Small intestine (tissue), 7 donors: ENCODE results near the gene NPFFR2. TPM values are rescaled to one million over a fixed set of nuclear protein-coding genes. Genes with fewer than 3 reads are reported as not detected.
"Not testable (repeated sequence)": the region's sequence is repeated elsewhere in the genome, so short reads cannot be mapped to it uniquely, and the experiment has no call there.

Experiments used
- DNase-seq, 2 donors: peaks; one replicate each; pipeline versions ENCODE4 v3.0.0 to v3.0.0-alpha.2; 2013
- FAIRE-seq: peaks from 2 replicates; lab custom pipeline; 2012; peaks lifted over from hg19 to GRCh38; lab: Jason Lieb, UNC
- H3K27ac ChIP-seq, 3 donors: one replicate each; pipeline ENCODE4 v1.5.1; 2013; ENCODE audit warnings: low read length in 2 of 3, mild to moderate bottlenecking in 2 of 3, control low read depth in 1 of 3, inconsistent platforms in 1 of 3, low read depth in 1 of 3, moderate library complexity in 1 of 3
- H3K27me3 ChIP-seq, 3 donors: one replicate each; pipeline ENCODE4 v1.6.1; 2013; ENCODE audit warnings: low read length in 3 of 3, inconsistent platforms in 1 of 3; ENCODE audit not compliant: control insufficient read depth in 3 of 3, insufficient read depth in 3 of 3
- H3K36me3 ChIP-seq, 3 donors: one replicate each; pipeline ENCODE4 v1.6.1; 2013; ENCODE audit warnings: low read length in 3 of 3, inconsistent platforms in 1 of 3, low read depth in 1 of 3, mild to moderate bottlenecking in 1 of 3, moderate library complexity in 1 of 3; ENCODE audit not compliant: control insufficient read depth in 3 of 3, insufficient read depth in 2 of 3
- H3K4me1 ChIP-seq, 3 donors: one replicate each; pipeline ENCODE4 v1.6.1; 2013; ENCODE audit warnings: low read length in 2 of 3, inconsistent platforms in 1 of 3, low read depth in 1 of 3, mild to moderate bottlenecking in 1 of 3, moderate library complexity in 1 of 3; ENCODE audit not compliant: control insufficient read depth in 3 of 3, insufficient read depth in 2 of 3
- H3K4me3 ChIP-seq, 3 donors: one replicate each; pipeline ENCODE4 v1.5.1; 2013; ENCODE audit warnings: low read length in 3 of 3, control low read depth in 1 of 3, inconsistent platforms in 1 of 3, low read depth in 1 of 3, mild to moderate bottlenecking in 1 of 3, moderate library complexity in 1 of 3
- H3K9me3 ChIP-seq, 2 donors: one replicate each; pipeline ENCODE4 v1.6.1; 2013; ENCODE audit warnings: low read depth in 1 of 2, low read length in 1 of 2; ENCODE audit not compliant: control insufficient read depth in 2 of 2, insufficient read depth in 1 of 2
- WGBS, 3 donors: extraction: QIAGEN DNeasy Blood & Tissue Kit; methylation state at CpG; one replicate each; pipeline ENCODE4 v1.1.7; 2013; 5-methylcytosine and 5-hydroxymethylcytosine counted together
- polyA plus RNA-seq, 4 donors: library from polyadenylated mRNA; stranded (reverse) in 3 of 4; unstranded in 1 of 4; fragments of 200-250 nt in 3 of 4; fragments of 120-200 nt in 1 of 4; gene quantifications; one replicate each; pipeline versions ENCODE4 v1.2.1 to v1.2.3, GENCODE V29; 2013
- donor health status: healthy with polysubstance abuse.
- donor health status: control.
- donor health status: control.
- donor health status: Bipolar disorder and iron deficiency.
- donor health status: healthy.

NPFFR2 gene
- polyA plus RNA-seq, 4 donors: 0.04 TPM; not detected in 3

DNA sequence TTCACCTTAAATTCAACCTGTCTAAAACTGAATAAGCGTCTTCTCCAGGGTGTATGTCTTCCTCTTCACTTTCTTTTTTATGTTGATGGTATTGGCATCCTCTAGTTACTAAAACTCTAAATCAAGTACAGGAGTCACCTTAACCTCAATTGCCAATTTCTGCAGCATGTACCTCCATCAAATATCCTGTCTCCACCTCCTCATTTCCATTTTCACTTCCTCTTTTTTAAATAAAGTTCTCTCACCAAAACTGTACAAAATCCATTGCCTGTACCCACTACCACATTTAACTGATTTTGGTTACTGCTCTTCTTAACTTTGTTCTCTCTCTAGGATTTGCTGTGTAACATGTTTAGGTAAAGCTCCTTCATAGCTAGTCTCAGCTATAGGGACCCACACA, 9.2 kb upstream of the NPFFR2 start:
- H3K4me3 ChIP-seq: no peak overlapping the region
- H3K36me3 ChIP-seq: no peaks in the 10 kb centered on the region
- no peak overlapping the region for H3K27ac ChIP-seq
- FAIRE-seq (no peak), DNase-seq (no peak)
- H3K9me3 ChIP-seq: no peaks in the 10 kb centered on the region
- no peaks in the 10 kb centered on the region for H3K27me3 ChIP-seq
- 81 to 85% (median 83%) methylated on average over 1 of the region's 1 CpG for WGBS, 3 donors
- no peaks in the 10 kb centered on the region for H3K4me1 ChIP-seq

DNA sequence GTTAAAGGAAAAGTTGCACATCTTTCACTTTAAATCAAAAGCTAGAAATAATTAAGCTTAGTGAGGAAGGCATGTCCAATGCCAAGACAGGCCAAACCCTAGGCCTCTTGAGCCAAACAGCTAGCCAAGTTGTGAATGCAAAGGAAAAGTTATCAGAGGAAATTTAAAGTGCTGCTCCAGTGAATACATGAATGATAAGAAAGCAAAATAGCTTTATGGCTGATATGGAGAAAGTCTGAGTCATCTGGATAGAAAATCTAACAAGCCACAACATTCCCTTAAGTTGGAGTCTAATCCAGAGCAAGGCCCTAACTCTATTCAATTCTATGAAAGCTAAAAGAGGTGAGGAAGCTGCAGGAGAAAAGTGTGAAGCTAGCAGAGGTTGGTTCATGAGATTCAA, 23.8 kb downstream of the NPFFR2 start:
- H3K4me1 ChIP-seq: no peaks in the 10 kb centered on the region
- FAIRE-seq: no peak

DNA sequence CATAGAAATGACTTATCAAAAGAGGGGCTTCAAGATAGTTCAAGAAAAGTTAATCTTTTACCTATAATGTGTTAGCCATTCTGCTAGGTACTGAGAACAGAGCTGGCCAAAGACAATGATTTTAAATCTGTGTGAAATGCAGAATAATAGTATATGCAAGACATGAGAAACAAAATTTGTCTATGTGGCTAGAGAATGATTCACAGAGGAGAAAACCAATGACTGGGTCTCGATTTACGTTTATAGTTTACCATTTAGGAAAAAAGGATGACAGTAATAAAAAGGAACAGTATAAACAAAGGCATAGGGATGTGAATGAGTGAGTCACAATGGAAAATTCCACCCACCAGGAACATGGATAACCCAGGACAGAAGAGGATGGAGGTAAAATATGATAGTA, 31.9 kb downstream of the NPFFR2 start:
- no peak for FAIRE-seq

More for the DNA sequence above, 23.8 kb downstream of the NPFFR2 start:
- no peak for DNase-seq
- Histone ChIP-seq H3K36me3 (no peaks in the 10 kb centered on the region), H3K27ac (no peak overlapping the region), H3K4me3 (no peak overlapping the region), H3K27me3 (no peaks in the 10 kb centered on the region), H3K9me3 (no peaks in the 10 kb centered on the region)

DNA sequence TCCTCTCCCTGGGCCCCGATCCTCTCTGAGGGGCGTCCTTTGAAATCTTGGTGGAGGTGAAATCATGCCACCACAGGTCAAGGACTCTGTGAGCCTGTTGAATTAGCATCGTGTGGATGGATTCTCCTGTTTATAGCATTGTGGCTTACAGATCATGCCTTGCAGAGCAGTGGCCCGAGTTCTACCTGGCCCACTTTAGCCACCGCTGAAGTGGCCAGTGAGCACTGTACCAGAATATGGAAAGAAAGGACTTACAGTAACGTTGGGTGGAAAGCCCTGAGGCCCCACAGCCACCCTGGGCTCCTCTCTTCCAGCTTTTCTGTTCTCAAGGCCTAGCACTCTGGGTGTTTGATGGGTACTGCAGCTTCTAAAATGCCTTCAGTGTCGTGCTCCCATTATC, 35.3 kb downstream of the NPFFR2 start:
- Histone ChIP-seq H3K4me1 (no peaks in the 10 kb centered on the region), H3K36me3 (no peaks in the 10 kb centered on the region), H3K27me3 (peaks cover 0 to 2% (median 0%) of the 10 kb centered on the region in 3 donors), H3K4me3 (no peak overlapping the region), H3K9me3 (no peaks in the 10 kb centered on the region), H3K27ac (no peak overlapping the region)
- FAIRE-seq (no peak), DNase-seq (no peak)
- 67 to 72% (median 72%) methylated on average over 7 of the region's 7 CpGs for WGBS, 3 donors

More for the DNA sequence above, 31.9 kb downstream of the NPFFR2 start:
- Histone ChIP-seq H3K4me3 (no peak overlapping the region), H3K4me1 (no peaks in the 10 kb centered on the region), H3K36me3 (no peaks in the 10 kb centered on the region), H3K27ac (no peak overlapping the region), H3K9me3 (no peaks in the 10 kb centered on the region), H3K27me3 (peaks cover 0 to 2% (median 0%) of the 10 kb centered on the region in 3 donors)
- whole genome bisulfite sequencing, 3 donors: 69 to 77% (median 75%) methylated on average over 2 of the region's 2 CpGs
- no peak for DNase-seq

DNA sequence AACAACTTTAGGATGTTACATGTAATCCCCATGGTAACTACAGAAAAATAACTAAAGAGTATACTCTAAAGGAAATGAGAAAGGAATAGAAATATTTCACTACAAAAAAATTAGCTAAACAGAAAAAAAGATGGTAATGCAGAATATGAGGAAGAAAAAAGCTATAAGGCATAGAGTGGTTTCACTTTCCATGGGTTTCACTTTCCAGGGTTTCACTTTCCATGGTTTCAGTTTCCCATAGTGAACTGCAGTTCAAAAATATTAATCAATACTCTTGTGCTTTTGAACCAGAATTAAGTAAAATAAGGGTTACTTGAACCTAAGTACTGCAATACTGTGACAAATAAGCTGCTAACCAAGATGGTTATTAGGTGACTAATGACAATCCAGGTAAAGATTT, 42.0 kb downstream of the NPFFR2 start:
- Histone ChIP-seq H3K9me3 (no peaks in the 10 kb centered on the region), H3K4me1 (no peaks in the 10 kb centered on the region), H3K4me3 (no peak overlapping the region), H3K27ac (no peak overlapping the region), H3K27me3 (no peaks in the 10 kb centered on the region), H3K36me3 (no peaks in the 10 kb centered on the region)
- no peak for FAIRE-seq
- no peak for DNase-seq

DNA sequence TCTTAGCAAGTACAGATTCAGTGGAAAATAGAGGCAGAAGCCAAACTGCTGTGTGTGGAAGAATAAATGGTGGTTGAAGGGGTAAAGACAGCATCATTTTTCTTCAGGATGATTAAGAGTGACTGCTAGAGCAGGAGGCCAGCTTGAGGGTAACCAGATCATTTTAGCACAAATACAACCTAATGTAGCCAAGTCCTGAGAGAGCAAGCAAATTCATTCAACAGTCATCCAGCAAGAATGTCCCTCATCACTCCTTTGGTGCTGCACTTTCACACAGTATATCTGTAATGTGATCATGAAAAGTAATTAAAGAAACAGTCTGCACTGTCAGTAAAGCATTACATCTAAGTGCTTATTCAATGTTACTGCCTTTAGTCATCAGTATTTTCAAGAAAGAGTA, 44.8 kb downstream of the NPFFR2 start:
- Histone ChIP-seq H3K4me3 (no peak overlapping the region), H3K4me1 (no peaks in the 10 kb centered on the region), H3K27me3 (no peaks in the 10 kb centered on the region), H3K27ac (no peak overlapping the region), H3K36me3 (no peaks in the 10 kb centered on the region), H3K9me3 (no peaks in the 10 kb centered on the region)
- no peak for FAIRE-seq
- no peak for DNase-seq

DNA sequence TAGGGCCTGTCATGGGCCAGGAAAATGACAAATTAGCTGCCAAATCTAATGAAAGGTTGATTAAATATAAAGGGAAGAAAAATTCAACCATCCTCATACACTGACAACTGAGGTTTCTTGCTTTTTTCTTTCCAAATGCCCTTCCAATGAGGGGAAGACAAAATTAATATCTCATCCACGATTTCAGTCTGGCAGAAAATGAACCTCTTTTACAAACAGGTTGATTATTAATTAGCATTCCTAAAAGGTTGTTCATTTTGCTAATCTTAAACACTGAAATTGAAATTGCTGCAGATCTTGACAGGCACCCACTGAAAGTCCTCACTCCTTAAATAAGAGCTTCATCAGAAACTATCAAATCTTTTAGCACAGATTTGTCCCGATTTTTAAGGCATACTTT, 45.5 kb downstream of the NPFFR2 start:
- FAIRE-seq: no peak
- 51 to 63% (median 51%) methylated on average over 2 of the region's 2 CpGs for WGBS, 3 donors
- no peak overlapping the region for H3K4me3 ChIP-seq
- no peaks in the 10 kb centered on the region for H3K4me1 ChIP-seq
- no peaks in the 10 kb centered on the region for H3K9me3 ChIP-seq
- H3K27me3 ChIP-seq: no peaks in the 10 kb centered on the region
- no peak overlapping the region for H3K27ac ChIP-seq
- H3K36me3 ChIP-seq: no peaks in the 10 kb centered on the region
- DNase-seq: no peak

DNA sequence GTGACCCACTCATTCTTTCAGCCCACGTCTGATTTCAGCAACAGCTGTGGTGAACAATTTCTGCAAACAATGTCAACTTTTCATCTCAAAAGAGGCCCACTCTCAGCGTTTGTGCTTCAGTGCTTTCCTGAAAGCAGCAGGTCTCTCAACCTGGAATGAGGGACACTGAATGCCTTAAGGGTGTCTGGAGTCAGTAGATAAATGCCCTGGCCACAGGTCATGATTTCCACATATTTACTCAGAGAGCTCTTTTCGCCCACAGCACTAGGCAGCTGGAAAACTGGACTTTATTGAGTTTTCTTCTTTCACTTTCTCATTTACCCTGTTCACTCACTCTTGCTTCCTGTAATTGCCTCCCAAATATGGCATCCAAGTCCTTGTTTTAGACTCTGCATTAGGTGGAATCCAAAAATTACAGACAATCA, 52.8 kb downstream of the NPFFR2 start:
- no peaks in the 10 kb centered on the region for H3K27me3 ChIP-seq
- no peak for DNase-seq
- no peaks in the 10 kb centered on the region for H3K36me3 ChIP-seq
- no peak for FAIRE-seq
- 11 to 33% (median 13%) methylated on average over 3 of the region's 3 CpGs for WGBS, 3 donors
- no peaks in the 10 kb centered on the region for H3K9me3 ChIP-seq
- H3K4me3 ChIP-seq: no peak overlapping the region
- no peaks in the 10 kb centered on the region for H3K4me1 ChIP-seq
- no peak overlapping the region for H3K27ac ChIP-seq

DNA sequence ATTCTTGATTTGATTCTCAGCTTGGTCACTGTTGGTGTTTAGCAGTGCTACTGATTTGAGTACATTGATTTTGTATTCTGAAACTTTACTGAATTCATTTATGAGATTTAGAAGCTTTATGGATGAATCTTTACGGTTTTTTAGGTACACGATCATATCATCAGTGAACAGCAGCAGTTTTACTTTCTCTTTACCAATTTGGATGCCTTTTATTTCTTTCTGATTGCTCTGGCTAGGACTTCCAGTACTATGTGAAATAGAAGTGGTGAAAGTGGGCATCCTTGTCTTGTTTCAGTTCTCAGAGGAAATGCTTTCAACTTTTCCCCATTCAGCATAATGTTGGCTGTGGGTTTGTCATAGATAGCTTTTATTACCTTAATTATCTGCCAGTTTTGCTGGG, 58.8 kb downstream of the NPFFR2 start:
- FAIRE-seq, H3K9me3 ChIP-seq, H3K36me3 ChIP-seq, H3K27me3 ChIP-seq, H3K4me1 ChIP-seq, H3K4me3 ChIP-seq, H3K27ac ChIP-seq, DNase-seq: not testable (repeated sequence)
- WGBS, 3 donors: 66 to 88% (median 70%) methylated on average over 2 of the region's 2 CpGs
